ENCODE measurements around the gene LMX1B.

Gene LMX1B

DNA sequence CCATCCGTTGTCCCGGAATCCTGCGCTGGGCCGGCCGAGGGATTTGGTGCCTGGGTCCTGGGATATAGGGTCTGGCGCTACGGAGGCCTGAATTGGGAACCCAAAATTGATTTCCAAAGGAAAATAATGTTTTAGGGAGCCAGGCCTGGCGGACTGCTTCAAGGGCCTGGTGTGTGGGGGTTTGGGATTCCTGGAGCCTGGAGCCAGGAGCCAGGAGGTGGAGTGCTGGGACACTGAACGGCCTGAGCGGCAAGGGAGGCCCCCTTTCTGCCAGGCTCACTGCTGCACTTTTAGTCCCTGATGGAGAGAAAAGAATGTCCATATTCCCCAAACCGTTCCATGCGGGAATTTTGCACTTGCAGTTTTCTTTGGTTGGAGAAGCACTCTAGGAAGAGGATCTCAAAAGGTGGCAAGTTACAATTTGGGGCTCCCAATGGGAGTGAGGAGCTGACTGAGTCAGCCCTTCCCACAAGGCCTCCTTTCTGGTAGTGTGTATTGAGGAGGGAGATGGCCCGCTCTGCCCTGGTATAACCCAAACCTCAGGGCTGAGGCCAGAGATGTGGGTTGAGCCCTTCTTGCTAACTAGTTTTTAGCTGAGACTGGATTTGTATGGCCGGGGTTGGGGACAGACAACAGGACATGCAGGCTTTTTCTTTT is 2.2 kb downstream of the LMX1B start:
- POLR2A ChIA-PET: interaction anchor here (1.0 kb wide), 1 partner anchor 52 kb away, joined by 3 read pairs; no protein-coding TSS in a partner anchor
- CTCF ChIA-PET: interaction anchor here (1.1 to 1.9 kb wide), 3 partner anchors 59 to 165 kb away, joined by 4 to 16 read pairs (median 4); no protein-coding TSS in a partner anchor
- H3K4me3 ChIP-seq (ENCODE audit: low read depth, low read length): no peak overlapping the region

More for the DNA sequence above, 2.2 kb downstream of the LMX1B start:
- Histone ChIP-seq H3K27ac (ENCODE audit: extremely low read depth, low read depth, low read length) (no peak overlapping the region), H3K36me3 (ENCODE audit: control insufficient read depth in 2 of 2, insufficient read depth in 1 of 2, low read length in 2 of 2) (peaks cover 0 to 15% of the 10 kb centered on the region in 2 experiments; a peak in 1 of 3 replicates), H3K9me3 (ENCODE audit: control insufficient read depth, insufficient read depth, low read depth, low read length) (no peaks in the 10 kb centered on the region), H3K4me1 (ENCODE audit: control insufficient read depth, insufficient read depth, low read length) (peaks cover 5% of the 10 kb centered on the region; the same call in 1 of the 2 replicates)
- TF ChIP-seq ZNF335 (tag by site-specific recombination; conservative IDR thresholded peaks at IDR 0.05) (0 out of 2 replicates have a peak, but pooled peaks have one; percentile 14), ZNF169 (tag by site-specific recombination; IDR thresholded peaks at IDR 0.05) (no peak), CTCF (tag by site-specific recombination; IDR thresholded peaks at IDR 0.05) (peak; percentile 41; the same call in 1 of the 2 replicates), ZNF211 (tag by site-specific recombination; IDR thresholded peaks at IDR 0.05; ENCODE audit: low read depth) (no peak), ZNF561 (tag by site-specific recombination; IDR thresholded peaks at IDR 0.05; ENCODE audit: borderline replicate concordance) (peak; percentile 52; the same call in 1 of the 2 replicates), YY2 (tag by site-specific recombination; IDR thresholded peaks at IDR 0.05) (no peak), ZNF302 (tag by site-specific recombination; IDR thresholded peaks at IDR 0.05; ENCODE audit: low read depth) (no peak), BCL11B (tag by site-specific recombination; IDR thresholded peaks at IDR 0.05; ENCODE audit: low read depth) (no peak), ZNF560 (tag by site-specific recombination; IDR thresholded peaks at IDR 0.05; ENCODE audit: borderline replicate concordance) (no peak), WT1 (tag by site-specific recombination; IDR thresholded peaks at IDR 0.05) (no peak), ZNF529 (tag by site-specific recombination; IDR thresholded peaks at IDR 0.05; ENCODE audit: insufficient replicate concordance) (no peak), ZNF660 (tag by site-specific recombination; IDR thresholded peaks at IDR 0.05) (no peak), ZSCAN18 (tag by site-specific recombination; IDR thresholded peaks at IDR 0.05) (no peak), IKZF3 (tag by site-specific recombination; IDR thresholded peaks at IDR 0.05) (peak; percentile 46; the same call in 1 of the 2 replicates)
- TF ChIP-seq, protein P1, sequence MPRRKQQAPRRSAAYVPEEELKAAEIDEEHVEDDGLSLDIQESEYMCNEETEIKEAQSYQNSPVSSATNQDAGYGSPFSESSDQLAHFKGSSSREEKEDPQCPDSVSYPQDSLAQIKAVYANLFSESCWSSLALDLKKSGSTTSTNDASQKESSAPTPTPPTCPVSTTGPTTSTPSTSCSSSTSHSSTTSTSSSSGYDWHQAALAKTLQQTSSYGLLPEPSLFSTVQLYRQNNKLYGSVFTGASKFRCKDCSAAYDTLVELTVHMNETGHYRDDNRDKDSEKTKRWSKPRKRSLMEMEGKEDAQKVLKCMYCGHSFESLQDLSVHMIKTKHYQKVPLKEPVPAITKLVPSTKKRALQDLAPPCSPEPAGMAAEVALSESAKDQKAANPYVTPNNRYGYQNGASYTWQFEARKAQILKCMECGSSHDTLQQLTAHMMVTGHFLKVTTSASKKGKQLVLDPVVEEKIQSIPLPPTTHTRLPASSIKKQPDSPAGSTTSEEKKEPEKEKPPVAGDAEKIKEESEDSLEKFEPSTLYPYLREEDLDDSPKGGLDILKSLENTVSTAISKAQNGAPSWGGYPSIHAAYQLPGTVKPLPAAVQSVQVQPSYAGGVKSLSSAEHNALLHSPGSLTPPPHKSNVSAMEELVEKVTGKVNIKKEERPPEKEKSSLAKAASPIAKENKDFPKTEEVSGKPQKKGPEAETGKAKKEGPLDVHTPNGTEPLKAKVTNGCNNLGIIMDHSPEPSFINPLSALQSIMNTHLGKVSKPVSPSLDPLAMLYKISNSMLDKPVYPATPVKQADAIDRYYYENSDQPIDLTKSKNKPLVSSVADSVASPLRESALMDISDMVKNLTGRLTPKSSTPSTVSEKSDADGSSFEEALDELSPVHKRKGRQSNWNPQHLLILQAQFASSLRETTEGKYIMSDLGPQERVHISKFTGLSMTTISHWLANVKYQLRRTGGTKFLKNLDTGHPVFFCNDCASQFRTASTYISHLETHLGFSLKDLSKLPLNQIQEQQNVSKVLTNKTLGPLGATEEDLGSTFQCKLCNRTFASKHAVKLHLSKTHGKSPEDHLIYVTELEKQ (tag by site-specific recombination; IDR thresholded peaks at IDR 0.05; ENCODE audit: borderline replicate concordance): no peak
- TF ChIP-seq, protein P2, sequence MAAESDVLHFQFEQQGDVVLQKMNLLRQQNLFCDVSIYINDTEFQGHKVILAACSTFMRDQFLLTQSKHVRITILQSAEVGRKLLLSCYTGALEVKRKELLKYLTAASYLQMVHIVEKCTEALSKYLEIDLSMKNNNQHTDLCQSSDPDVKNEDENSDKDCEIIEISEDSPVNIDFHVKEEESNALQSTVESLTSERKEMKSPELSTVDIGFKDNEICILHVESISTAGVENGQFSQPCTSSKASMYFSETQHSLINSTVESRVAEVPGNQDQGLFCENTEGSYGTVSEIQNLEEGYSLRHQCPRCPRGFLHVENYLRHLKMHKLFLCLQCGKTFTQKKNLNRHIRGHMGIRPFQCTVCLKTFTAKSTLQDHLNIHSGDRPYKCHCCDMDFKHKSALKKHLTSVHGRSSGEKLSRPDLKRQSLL (tag by site-specific recombination; IDR thresholded peaks at IDR 0.05): no peak; the same call in 1 of the 2 replicates
- TF ChIP-seq, protein P3, sequence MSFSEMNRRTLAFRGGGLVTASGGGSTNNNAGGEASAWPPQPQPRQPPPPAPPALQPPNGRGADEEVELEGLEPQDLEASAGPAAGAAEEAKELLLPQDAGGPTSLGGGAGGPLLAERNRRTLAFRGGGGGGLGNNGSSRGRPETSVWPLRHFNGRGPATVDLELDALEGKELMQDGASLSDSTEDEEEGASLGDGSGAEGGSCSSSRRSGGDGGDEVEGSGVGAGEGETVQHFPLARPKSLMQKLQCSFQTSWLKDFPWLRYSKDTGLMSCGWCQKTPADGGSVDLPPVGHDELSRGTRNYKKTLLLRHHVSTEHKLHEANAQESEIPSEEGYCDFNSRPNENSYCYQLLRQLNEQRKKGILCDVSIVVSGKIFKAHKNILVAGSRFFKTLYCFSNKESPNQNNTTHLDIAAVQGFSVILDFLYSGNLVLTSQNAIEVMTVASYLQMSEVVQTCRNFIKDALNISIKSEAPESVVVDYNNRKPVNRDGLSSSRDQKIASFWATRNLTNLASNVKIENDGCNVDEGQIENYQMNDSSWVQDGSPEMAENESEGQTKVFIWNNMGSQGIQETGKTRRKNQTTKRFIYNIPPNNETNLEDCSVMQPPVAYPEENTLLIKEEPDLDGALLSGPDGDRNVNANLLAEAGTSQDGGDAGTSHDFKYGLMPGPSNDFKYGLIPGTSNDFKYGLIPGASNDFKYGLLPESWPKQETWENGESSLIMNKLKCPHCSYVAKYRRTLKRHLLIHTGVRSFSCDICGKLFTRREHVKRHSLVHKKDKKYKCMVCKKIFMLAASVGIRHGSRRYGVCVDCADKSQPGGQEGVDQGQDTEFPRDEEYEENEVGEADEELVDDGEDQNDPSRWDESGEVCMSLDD (tag by site-specific recombination; IDR thresholded peaks at IDR 0.05): no peak

All from HEK293 (cell line).